CD4-positive, alpha-beta T cell treated with Interleukin-17A for 1 hour (primary cell): Measurements from ENCODE around the gene GATB.

ENCODE experiments used
- DNase-seq: peaks from one replicate; pipeline ENCODE4 v3.0.0-alpha.2; 2020

The GATB gene, protein sequence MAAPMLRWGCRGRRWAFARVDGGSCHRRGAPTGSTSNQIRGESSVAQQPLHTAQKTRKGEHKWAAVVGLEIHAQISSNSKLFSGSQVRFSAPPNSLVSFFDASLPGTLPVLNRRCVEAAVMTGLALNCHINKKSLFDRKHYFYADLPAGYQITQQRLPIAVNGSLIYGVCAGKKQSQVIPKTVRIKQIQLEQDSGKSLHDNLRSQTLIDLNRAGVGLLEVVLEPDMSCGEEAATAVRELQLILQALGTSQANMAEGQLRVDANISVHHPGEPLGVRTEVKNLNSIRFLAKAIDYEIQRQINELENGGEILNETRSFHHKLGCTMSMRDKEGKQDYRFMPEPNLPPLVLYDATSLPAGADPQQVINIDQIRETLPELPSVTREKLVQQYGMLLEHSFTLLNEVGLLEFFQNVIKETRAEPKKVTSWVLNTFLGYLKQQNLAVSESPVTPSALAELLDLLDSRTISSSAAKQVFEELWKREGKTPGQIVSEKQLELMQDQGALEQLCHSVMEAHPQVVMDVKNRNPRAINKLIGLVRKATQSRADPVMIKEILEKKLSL

DNA sequence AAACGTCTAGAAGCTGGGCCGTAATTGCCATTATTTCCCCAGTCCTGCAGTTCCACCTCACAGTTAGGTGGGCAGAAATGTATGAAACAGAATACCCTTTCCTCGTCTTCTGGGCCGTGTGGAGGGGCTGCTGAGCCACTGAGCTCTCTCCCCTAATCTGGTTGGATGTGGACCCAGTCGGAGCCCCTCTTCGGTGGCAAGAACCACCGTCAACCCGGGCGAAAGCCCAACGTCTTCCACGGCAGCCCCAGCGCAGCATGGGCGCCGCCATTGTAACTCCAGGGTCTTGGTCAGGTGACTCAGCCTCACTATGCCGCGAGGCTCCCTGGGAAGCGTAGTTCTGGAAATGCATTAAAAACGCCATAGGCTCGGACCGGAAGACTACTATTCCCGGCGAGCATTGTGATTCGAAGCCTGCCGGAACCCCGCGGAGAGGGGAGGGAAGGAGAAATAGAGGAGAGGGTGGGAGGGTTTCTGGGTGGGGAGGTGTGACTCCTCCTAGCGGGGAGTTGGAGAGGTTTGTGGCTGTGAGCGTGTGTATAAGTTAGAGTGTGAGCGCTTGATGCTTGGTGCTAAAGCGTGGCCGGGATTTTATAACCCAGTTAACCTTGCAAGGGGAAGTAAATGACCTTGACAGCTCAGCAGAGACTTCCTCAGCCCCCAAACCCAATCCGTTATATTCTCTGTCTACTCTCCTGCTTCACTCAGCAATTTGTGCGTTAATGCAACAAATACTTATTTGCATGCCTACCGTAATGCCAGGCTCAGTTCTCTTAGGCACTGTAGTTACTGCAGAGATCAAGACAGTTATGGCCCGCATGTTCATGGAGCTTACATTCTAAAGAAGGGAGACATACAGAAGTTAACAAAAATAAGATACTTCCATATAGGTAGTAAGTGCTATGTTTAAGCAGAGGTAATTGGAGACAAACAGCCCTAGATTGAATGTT, at the start of gene GATB:
GATB (minus strand) TSS at position 296 of the 950 bp plus-strand sequence; CDS start at position 271, 25 bp downstream.
- peak; percentile 96 for DNase-seq

DNA sequence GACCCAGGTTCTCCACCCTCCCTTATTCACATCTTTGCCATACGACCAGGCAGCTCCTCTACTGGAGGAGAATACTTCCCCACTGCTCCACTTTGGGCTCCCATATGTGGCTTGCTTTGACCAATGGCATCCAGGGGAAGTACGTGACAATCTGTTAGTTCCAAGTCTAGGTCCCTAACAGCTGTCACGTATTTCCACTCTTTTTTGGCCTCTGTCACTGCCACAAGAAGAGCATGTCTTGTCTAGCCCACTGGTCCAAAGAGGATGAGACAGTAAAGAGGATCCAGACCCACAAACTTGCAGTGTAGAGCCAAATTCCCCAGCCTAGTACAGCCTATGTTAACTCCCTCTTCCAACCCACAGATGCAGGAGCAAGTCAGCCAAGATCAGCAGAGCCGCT, 49.7 kb upstream of the GATB start:
- no peak for DNase-seq

DNA sequence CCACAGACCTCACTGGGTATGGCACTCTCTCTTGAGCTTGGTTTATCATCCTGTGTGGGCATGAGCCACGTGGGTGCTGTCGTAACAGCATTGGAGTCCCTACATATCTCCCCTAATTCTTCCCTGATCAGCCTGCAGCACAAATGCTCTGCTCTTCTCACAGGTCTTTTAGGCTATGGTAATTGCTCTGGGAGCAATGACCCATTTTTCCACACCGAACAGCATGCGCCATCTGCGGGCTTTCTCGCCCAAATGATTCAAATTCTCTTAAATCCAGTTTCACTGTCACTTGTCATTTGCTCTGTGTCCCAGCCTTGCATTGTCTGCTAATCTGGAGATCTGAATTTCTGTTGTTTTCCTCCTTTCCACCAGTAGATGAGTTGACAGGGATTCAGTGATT, 48.9 kb upstream of the GATB start:
- no peak for DNase-seq

DNA sequence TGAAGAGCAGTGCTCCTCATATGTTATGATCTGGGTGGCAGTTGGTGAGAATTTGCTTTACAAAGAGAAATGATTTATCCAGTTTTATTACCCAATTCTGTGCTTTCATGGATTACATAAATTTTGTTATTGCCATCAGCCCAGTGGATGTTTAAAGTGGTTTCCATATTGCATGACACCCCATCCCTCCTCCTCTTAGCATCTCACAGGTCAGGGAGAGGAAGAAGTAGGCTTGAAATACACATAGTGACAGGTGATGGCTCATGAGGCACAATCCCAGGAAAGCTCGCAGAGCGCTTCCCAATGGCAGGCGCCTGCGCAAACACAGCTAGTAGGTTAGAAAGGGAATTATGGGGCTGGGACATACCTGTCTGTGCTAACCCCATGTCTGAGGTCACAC, 47.7 kb upstream of the GATB start:
- no peak for DNase-seq

DNA sequence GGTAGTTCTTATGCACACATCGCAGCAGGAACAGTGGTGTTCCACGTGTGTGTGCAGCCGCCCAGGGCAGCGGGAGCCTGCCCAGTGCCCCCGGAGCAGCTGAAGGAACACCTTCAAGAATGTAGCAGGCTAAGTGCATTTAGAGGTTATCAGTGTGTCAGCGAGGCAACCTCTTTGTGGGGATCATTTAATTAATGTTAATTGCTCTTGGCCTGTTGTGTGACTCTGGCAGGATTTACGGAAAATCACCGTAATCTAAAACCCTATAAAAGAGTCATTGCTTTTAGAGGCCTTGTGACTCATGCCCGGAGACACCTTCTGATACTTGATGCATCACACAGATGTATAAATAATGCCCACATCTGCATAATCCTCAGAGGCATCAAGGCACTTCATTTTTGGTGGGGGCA, 47.3 kb upstream of the GATB start:
- no peak for DNase-seq

DNA sequence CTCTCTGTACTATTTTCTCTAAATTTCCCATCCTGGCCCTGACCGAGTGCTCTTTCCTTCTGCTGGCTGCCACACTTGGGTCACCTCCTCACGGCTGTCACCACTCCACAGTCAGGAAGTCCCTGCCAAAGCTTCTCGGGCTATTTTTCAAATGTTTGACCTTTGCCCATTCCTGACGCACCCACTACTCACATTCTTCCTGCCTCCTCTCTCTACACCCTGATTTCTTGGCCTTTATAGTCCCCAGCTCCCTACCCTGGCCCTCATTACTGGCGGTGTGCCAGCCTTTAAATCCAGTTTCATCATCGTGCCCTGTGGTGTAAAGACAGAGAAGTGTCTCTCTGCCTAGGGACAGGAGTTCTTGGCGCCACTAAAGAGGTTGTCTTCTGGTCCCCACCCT, 46.4 kb upstream of the GATB start:
- no peak for DNase-seq

DNA sequence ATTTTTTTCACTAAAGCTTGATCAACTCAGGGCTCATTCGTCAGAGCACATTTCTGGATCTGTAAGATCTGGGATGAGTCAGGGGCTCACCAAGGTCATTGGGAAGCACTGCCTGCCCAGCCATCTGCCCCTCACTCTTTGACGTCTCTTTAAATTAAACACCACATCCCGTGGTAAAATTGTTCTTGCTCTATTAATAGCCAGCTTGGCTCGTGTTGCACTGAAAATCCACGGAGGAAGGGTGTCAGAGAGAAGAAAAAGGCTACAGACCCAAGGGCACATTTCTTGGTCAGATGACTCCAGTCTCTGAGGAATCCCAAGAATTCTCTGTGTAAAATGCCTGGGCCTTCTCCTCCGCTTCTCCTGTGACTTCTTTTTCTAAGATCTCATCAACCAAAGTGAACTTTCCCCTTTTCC, 45.7 kb upstream of the GATB start:
- no peak for DNase-seq

DNA sequence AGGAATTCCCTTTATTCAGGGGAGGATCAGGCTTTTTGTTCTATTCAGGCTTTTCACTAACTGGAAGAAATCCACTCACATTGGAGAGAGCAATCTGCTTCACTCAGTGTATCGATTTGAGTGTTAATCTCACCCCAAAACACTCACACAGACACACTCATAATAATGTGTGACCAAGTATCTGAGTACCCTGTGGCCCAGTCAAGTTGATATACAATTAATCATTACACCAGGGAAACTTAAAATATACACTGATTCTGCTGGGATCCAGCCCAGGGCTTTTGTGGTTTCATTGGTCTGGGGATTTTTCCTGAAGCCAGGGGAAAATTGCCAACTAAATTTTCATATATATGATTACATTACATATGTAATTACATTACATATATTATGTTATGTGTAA, 44.0 kb upstream of the GATB start:
- no peak for DNase-seq

DNA sequence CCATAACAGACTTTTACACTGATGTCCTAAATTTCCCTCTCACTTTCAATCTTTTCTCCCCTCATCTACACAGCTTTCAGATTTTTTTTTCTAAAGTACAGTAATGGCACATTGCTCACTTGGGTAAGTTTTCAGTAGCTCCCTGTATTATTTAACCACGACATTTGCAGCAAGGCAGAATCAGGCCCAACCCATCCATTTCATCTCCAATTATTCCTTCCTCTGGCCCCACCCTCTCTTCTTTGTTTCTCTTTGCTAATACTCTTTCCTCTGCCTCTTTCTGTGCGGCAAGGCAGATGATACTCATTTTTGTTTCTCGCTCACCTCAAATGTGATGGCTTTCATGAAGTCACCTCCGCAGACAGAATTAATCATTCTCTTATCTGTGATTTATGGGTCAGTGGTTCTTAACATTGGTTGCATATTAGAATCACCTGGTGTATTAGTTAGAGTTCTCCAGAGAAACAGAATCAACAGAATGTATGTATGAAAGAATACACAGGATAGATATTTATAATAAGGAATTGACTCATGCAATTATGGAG, 43.4 kb upstream of the GATB start:
- DNase-seq, result no peak

DNA sequence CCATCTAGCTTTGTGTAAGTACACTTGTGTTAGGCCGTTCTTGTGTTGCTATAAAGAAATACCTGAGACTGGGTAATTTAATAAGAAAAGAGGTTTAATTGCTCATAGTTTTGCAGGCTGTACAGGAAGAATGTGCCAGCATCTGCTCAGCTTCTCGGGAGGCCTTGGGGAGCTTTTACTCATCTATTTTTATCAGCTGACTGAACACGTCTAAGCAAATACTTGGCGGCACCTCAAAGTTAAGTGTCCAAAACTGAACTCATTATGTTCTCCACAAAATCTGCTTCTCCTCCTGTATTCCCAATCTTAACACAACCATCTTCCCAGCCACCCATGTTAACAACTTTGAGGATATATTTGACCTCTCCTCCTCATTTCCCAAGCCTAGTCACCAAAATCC, 42.4 kb upstream of the GATB start:
- no peak for DNase-seq

DNA sequence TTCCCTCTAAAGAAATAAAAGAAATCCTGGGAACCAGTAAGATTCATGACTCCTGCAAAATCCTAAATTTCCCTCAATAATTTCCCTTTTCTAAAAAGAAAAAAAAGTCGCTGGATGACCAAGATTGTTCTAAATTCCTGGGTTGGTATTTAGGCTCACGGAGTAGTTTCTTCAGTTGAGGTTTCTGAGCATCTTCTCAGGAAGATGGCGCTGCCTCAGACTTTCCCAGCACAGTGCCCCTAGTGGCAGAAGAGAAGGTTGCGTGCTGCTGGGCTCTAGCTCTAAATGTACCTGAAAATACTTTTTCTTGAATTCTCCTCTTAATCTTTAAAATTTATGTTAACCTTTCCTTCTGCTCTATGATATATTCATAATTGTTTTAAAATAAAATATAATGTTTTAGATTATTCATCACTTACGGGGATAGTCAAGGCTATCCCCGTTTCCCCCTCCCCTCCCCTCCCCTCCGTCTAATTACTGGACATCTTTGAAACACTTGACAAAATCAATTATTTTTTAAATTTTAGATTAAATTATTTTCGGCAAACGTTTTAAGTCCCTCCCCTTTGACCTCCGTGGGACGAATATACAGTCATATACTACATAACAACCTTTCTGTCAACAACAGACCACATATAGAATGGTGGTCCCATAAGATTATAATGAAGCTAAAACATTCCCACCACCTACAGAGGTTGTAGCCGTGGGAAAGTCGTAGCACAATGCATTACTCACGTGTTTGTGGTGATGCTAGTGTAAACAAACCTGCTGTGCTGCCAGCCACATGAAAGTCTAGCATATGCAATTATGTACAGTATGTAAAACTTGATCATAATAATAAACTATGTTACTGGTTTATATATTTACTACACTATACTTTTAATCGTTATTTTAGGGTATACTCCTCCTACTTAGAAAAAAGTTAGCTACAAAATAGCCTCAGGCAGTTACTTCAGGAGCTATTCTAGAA, 41.0 kb upstream of the GATB start:
- peak; percentile 64 for DNase-seq

DNA sequence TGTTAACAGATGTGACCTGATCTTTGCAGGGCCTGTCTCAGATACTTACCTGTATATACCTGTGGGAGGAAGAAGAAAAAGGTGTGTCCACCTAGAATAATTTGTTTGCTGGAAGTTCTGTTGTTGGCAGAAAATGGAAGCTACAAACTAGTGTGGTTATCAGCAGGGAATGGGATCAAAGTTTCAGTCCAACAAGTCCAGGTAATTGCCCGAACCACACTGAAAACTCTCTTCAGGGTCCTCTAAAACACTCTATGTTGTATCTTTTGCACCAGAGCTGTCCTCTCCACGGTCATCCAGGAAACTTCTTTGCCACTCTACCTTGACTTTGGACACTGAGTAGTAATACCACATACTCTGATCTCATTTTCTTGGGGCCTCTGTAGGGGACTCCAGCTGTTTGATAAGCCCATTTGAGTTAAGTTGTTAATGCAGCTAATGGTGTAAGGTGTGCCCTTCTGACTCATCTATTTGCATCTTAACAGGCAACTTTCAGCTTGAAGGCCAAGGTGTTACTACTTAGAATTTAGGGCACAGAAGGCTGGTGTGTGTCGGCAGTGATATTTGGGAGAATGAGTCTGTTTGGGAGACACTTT, 38.7 kb upstream of the GATB start:
- DNase-seq, result no peak

DNA sequence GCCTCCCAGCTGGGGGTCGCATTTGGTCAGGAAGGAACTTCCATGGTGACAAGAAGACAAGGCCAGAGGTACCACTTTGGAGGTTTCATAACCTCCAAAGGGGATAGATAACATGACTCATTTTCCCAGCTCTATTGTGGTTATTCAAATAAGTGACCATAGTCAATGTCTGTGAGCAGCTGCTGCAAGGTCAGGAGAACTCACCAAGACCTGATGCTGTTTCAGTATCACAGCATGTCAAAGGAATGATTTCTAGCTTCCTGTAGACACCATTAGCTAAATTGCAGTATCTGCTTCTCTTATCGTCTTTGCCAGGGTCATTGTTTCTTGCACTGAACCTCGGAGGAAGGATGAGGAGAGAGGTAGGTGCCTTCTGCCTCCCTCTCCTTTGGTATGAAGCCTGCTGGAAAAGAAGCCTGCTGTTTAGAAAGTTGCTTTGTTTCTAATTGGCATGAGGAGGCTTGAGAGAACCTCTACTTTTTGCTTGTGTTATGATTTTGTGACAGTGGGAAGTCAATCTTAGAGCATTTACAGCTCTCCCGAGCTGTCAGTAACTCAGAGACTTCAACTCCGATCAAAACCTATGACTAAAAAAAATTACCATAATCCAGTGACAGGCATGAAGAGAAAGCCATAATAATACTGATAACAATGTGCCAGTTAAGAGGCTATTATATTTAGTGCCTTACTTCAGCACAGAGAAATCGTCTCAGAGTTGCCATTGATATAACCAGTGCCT, 38.0 kb upstream of the GATB start:
- DNase-seq, result no peak

DNA sequence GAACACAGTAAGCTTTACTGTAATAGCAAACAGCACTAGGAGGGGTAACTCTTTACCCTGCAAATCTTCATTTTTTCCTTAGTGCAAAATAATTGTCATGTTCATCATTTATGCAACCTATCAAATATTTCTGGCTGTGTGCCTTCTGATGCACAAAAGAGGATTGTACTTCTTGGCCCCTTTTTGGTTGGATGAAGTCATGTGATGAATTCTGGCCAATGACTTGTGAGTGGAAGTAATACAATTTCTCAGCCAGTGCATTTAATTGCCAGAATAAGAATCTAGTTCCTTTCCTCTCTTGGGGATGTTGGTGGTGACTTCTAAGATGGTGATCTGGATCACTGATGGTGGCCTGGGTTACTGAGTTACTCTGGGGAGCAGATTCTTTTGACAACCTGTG, 37.0 kb upstream of the GATB start:
- no peak for DNase-seq

DNA sequence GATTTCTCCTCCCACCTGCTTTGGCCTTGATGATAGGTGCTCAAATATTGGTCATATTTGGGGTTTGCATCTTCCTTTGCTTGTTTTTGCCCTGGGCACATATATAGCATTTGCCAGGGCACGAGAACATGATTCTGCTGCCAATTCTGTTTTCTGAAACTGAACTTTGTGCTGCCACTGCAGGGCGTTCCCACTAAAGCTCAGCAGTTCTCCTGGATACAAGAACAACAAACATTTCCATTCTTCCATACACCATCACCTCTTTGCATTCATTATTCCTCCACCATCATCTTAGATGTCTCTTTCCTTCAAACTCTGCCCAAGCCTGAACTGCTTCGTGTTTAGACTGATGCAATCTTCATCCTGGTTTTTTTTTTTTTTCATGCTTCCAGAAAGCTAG, 36.3 kb upstream of the GATB start:
- no peak for DNase-seq

DNA sequence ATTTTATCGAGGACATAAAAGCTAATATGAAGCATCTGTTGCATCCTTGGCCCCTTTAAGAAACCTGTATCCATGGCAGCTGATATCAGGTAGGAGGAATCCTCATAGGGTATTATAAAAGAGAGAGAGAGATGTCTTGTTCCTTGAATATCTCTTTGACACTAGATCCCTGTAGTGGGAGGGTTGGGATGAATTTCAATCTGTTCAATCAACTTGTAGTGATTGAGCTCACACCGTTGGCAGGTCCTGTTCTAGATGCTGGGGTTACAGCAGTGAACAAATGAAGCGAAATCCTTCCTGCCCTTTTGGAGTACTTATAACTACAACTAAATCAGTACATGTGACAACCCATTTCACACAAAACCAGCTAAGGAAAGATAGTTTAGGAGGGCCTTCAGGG, 35.3 kb upstream of the GATB start:
- DNase-seq, result no peak

DNA sequence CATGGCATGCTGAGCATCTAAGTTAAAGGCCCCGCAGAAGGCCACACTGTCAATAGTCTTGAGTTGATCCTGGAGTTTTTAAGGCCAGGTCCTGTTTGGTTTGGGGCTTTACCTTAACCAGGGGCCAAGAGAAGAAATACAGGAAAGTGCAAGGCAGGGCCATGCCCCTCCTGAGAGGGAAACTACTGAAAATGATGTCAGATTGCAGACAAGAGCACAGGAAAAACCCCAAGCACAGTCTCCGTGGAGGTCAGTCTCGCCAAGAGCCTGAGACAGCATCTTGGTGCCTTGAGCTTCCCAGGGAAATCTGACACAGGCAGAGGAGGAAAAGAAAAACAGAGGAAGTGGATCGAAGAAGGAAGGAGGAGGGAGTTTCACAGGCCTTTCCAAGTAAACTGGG, 32.2 kb upstream of the GATB start:
- no peak for DNase-seq

DNA sequence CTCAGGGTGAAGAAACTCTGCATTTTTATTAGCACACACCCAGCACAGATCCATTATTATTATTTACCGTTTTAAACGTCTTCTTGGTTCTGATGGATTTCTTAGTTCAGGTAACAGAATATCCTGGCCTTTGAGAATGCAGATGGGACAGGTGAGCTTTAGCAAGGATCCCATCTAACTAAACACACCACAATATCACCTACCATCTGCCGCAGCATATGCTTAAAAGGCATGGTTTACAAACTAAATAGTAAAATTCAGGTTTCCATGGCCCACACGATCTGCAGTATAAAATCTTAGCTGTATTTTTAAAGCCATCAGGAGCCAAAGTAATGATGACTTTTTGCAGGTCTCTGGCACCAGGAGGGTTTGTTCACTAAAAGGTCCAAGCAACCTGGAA, 31.7 kb upstream of the GATB start:
- DNase-seq, result no peak

DNA sequence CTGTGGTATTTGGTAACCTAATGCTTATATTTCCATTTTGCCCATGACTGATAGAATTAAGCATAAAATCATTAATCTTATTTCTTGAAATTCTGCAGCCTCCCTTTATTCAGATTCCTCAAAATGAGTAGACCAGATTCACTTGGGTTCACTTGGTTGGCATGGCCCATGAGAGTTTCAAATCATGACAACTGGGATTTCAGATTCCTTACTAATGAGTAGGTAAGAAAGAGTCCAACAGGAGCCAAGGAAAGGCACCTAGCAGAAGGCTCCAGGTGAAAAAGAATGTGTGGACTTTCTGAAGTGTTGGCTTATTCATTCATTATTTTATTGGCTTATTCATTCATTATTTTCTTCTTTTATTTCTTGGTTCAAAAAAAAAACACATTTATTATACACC, 27.2 kb upstream of the GATB start:
- no peak for DNase-seq

DNA sequence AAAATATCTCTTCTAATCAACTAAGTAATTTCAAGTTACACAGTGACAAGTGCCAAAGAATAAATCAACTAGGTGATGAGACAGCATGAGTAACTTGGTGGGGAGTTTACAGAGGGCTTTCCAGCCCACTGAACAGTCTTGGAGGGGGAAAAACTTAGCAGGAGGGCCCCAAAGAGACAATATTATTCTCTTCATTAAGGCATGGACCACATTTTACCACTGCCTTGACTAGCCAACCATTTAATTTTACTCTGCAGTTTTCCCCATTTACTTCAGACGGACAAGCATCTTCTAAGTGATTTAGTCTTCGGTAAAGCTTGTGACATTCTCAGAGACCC, 25.3 kb upstream of the GATB start:
- no peak for DNase-seq

DNA sequence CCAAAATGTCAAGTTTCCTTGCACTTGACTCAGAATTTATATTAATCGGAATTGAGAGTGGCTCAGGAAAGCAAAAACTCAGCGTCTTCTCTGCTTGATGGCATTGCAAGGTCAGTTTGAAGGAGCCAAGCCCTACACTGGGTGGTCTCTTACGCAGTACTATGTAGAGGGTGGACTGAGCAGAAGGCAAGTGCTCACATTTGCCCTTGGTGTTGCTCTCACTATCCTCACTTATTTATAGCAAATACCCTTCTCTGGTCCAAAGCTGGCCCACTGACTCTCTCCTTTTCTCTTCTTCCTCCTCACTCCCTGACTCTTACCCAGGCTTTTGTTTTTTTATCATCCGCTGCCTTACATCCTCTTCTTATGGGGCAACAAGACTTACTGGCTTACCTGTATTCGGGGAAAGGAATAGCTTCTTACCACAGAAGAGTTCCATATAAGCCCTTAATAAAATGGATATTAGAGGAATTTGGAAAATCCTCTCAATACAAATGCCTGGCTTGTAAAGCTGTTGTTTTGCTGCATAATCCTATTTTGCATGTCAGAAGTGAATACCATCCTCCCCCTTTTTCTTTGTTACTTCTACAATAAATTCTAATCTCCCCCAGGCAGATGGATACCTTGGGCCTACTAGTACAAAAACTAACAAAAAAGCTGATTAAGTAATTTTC, 24.8 kb upstream of the GATB start:
- no peak for DNase-seq
